SK-N-MC (cell line): ENCODE results near the gene HOXC5.

Experiments
- DNase-seq: peaks from one replicate; pipeline ENCODE4 v3.0.0-alpha.2; 2011; ENCODE audit warnings: low read depth, low spot score
- H3K27ac ChIP-seq: fragments of 200-600 bp; sonication (generic); 2 replicates; pipeline ENCODE4 v1.5.1; 2016; ENCODE audit warnings: mixed run types
- H3K36me3 ChIP-seq: fragments of 200-600 bp; sonication (generic); 2 replicates; pipeline ENCODE4 v1.6.1; 2017; ENCODE audit warnings: antibody characterized with exemption, low read length, mixed read lengths; ENCODE audit not compliant: insufficient read depth
- H3K4me3 ChIP-seq: fragments of 200-600 bp; sonication (generic); 2 replicates; pipeline ENCODE4 v1.5.1; 2016
- H3K9ac ChIP-seq: fragments of 200-600 bp; sonication (generic); 2 replicates; pipeline ENCODE4 v1.8.0; 2017; ENCODE audit warnings: mixed run types, mixed read lengths; ENCODE audit not compliant: insufficient read length
- H3K9me3 ChIP-seq: fragments of 200-600 bp; sonication (generic); 2 replicates; pipeline ENCODE4 v1.6.1; 2017; ENCODE audit warnings: low read depth, mild to moderate bottlenecking, antibody characterized with exemption, low read length, moderate library complexity, mixed read lengths
- EZH2 ChIP-seq: fragments of 200-600 bp; sonication (generic); IDR thresholded peaks from one replicate; pipeline ENCODE4 v1.6.1; 2017; ENCODE audit warnings: antibody characterized with exemption
- FOXP2 ChIP-seq: optimal IDR thresholded peaks from 2 replicates; pipeline ENCODE3; 2011; ENCODE audit warnings: mild to moderate bottlenecking, moderate library complexity; ENCODE audit not compliant: insufficient read depth; ENCODE audit errors: extremely low read length, control extremely low read depth
- POLR2AphosphoS5 ChIP-seq: IDR thresholded peaks from 2 replicates; pipeline ENCODE4 v1.6.1; 2012; ENCODE audit warnings: mild to moderate bottlenecking, low read depth, low read length, borderline replicate concordance

The HOXC5 gene

DNA sequence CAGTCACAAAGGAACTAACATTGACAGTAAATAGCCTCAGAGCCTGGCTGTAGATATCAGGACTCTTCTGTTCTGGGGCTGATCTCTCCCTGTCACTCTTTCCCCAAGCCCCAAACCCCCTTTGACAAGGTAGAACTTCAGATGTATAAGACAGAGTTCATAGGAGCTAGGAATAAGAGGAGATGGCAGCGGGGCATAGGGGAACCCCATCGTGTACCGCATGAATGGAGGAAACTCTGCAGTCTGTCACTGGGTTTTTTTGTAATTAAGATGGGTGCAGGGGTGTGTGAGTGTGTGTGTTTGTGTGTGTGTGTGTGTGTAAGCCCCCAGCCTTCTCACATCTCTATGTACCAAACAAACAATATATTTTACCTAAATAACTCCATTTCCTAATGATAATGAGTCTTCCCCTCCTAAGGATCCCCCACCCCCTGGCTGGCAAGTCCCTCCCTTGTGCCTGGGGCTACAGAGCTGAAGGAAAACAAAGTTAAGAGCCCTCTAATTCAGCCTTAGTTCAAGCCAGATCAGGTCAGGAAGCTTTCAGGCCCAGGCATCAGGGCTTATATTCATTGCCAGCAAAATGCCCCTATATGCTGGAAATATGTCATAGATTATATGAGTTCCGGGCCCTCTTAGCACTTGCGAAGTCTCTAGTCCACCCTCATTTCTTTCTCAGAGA, 11.7 kb downstream of the HOXC5 start:
- H3K9ac ChIP-seq = no peak overlapping the region
- no peak for TF ChIP-seq EZH2
- TF ChIP-seq POLR2AphosphoS5 = no peak
- TF ChIP-seq FOXP2 = no peak
- H3K9me3 ChIP-seq = no peaks in the 10 kb centered on the region
- no peak for DNase-seq
- peak overlapping the region; percentile 20; the same call in 1 of the 2 replicates for H3K4me3 ChIP-seq
- H3K36me3 ChIP-seq = no peaks in the 10 kb centered on the region
- no peak overlapping the region for H3K27ac ChIP-seq

DNA sequence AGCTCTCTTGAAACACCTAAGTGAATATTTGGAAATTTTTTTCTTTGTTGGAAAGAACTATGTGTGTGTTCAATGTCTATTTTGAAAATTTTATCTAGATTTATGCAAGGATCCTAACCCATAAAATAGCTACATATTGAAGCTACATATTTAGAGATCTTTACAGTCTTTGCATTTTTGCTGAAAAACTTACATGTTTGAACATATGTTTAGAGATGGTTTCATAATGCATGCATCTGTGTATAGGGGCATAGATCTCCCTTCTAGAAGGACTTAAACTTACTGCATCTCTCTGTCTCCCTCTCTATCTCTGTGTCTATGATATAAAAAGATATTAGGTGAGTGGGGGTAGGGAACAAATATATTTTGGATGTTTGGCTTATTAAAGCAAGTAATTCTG, 12.6 kb downstream of the HOXC5 start:
- Histone ChIP-seq H3K4me3 (no peak overlapping the region), H3K9ac (no peak overlapping the region), H3K27ac (no peak overlapping the region), H3K36me3 (no peaks in the 10 kb centered on the region), H3K9me3 (no peaks in the 10 kb centered on the region)
- DNase-seq = no peak
- TF ChIP-seq POLR2AphosphoS5 = no peak
- no peak for TF ChIP-seq FOXP2

DNA sequence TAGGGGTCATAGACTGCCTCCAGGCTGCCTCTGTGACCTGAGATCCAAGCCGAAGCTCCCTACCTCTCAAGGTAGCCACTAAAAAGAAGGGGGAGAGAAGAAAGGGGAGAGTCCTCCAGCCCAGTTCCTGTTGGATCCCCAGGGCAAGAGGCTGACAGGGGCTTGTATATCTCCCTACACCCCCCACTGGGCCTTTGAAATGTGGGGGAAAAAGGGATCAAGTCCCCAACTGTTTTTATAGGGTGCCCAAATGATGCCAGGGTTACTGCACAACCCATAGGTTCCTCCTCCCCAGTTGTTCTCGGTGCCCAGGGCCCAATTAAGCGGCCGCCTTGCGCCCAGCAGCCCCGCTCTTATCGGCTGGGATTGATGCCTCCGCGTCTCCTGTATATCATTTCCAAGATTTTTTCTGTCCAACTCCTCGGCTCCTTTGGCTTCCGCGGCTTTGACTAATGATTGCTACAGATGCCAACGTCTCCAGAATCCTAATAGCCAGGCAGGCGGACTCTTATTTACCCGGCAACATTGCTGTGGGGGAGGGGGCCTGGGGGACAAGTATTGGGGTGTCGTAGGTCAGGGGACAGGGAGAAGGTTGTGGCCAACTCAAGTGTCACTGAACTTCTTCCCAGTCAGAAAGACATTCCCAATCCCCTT, 13.1 kb downstream of the HOXC5 start:
- no peak overlapping the region for H3K4me3 ChIP-seq
- no peak overlapping the region for H3K9ac ChIP-seq
- no peak overlapping the region for H3K27ac ChIP-seq
- H3K36me3 ChIP-seq = no peaks in the 10 kb centered on the region
- H3K9me3 ChIP-seq = no peaks in the 10 kb centered on the region
- no peak for TF ChIP-seq FOXP2
- no peak for TF ChIP-seq EZH2
- no peak for TF ChIP-seq POLR2AphosphoS5
- no peak for DNase-seq

DNA sequence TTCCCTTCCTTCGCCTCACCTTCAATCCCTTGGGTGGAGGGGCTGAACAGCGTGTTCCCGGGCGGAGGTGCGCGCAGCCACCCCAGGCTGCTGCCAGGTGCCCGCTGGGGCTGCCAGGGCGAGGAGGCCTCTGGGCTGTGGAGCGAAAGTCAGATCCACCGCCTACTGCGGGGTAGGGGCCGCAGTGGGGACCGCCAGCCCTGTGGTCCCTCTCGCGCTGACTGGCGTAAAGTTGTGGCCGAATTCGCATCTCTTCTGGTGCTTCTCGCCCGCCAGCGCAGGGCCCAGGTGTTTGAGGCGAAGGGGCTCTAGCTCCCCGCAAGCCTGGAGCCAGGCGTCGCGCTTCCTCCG, 13.9 kb downstream of the HOXC5 start:
- no peak overlapping the region for H3K4me3 ChIP-seq
- TF ChIP-seq FOXP2 = no peak
- TF ChIP-seq EZH2 = no peak
- TF ChIP-seq POLR2AphosphoS5 = no peak

DNA sequence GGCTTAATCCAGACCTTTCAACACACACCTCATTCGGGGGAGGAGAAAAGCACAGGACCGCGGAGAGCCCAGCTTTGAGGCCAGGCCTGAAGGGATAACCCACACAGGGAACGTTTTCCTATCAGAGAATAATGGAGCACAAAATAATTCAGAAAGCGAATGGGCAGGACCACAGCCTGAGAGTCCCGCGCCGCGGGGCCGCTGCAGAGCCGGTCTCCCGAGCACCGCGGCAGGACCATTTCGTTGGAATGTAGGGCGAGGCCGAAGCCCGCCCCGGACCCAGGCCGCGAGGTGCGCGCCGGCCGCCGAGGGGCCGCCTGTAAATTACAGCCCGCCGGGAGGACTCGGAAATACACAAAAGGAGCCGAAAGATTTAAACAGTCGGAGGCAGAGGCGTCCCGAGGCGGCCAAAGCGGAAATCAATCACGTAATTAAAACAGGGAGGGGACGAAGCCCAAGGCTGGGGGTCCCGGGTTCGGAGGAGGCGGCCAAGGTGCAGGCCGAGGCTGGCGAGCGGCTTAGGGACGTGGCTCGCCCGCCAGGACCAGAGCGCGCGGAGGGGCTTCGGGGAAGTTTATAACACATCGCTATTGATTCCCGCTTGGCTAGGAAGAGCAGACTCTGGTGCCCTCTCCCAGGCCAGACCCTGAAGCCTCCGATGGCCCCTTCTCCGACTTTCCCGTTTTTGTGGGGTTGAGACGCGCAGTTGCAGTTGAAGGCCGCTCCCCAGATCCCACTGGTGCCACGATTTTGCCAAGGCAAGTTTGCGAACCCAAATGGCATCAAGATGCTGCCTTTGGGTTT, 14.5 kb downstream of the HOXC5 start:
- Histone ChIP-seq H3K9ac (no peak overlapping the region), H3K4me3 (no peak overlapping the region), H3K36me3 (no peaks in the 10 kb centered on the region), H3K27ac (no peak overlapping the region), H3K9me3 (no peaks in the 10 kb centered on the region)
- DNase-seq = no peak
- no peak for TF ChIP-seq EZH2
- TF ChIP-seq POLR2AphosphoS5 = no peak
- no peak for TF ChIP-seq FOXP2

More for the DNA sequence above, 13.9 kb downstream of the HOXC5 start:
- Histone ChIP-seq H3K27ac (no peak overlapping the region), H3K9ac (no peak overlapping the region), H3K9me3 (no peaks in the 10 kb centered on the region), H3K36me3 (no peaks in the 10 kb centered on the region)
- DNase-seq = no peak

DNA sequence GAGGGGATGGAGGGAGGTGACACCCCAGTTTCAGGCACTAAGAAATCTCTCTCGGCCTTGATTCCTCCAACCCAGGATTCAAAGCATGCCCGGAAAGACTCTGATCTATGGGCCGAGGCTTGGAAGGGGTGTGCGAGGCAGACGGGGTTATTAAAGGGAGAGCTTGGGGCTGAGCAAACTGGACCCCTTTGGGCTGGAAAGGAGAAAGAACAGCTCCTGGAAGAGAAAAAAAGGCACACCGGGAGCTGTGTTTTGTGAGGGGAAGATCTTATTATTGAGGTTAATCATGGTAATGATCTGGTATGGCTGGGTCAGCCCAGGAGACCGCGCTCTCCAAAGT, 15.1 kb downstream of the HOXC5 start:
- Histone ChIP-seq H3K9ac (no peak overlapping the region), H3K9me3 (no peaks in the 10 kb centered on the region), H3K36me3 (no peaks in the 10 kb centered on the region; the same call in 1 of the 2 replicates), H3K4me3 (no peak overlapping the region), H3K27ac (no peak overlapping the region)
- no peak for DNase-seq
- TF ChIP-seq POLR2AphosphoS5 (no peak), EZH2 (no peak), FOXP2 (no peak)

DNA sequence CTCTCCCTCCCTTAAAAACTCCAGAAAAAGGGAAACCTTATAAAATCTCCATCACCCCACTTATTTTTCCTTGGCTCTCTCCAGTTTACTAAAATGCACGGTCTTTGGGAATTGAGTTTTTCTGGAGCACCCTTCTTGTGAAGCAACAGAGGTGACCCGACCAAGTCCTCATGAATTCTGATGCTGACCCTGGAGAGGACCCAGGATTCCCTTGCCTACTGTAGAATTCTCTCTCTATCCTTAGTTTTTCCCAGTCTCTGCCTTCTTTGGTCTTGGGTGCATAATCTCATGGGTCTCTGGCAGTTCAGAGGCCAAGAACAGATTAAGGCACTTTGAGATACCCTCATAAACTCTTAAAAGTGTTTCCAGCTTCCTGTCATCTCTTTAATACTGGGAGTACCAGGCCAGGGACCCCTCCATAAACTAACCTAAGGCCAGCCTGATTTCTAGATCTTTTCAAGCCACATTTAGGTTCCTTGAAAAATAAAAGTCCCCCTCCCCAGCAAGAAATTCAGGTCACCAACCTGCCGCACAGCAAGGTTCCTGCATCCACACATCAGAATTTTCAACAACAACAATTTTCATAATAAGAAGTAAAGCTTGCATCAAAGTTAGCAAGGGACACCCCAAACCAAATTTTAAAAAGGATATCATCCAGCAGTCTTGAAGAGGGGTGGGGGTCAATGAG, 15.7 kb downstream of the HOXC5 start:
- H3K36me3 ChIP-seq = no peaks in the 10 kb centered on the region; the same call in 1 of the 2 replicates
- no peak for DNase-seq
- H3K9ac ChIP-seq = no peak overlapping the region

DNA sequence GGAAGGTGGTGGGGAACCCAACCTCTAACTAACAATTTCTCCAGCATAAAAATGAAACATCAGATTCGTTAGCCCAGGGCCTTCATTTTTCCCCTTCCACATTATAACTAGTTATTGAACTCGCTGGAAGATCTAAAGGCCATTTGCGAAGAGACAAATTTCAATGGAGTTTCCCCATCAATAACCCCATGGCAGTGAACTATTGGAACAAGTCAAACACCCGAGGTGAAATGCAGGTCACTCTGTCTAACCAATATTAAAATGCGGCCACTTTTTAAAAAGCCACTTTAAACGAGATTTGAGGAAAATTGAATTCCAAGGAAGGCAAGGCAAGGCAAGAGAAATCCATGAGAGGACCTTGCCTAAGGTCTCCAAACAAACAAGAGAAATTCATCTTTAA, 16.3 kb downstream of the HOXC5 start:
- Histone ChIP-seq H3K4me3 (no peak overlapping the region), H3K9me3 (no peaks in the 10 kb centered on the region), H3K36me3 (no peaks in the 10 kb centered on the region; the same call in 1 of the 2 replicates), H3K27ac (no peak overlapping the region), H3K9ac (no peak overlapping the region)
- TF ChIP-seq EZH2 (no peak), POLR2AphosphoS5 (no peak), FOXP2 (no peak)
- DNase-seq = no peak

More for the DNA sequence above, 15.7 kb downstream of the HOXC5 start:
- no peak for TF ChIP-seq EZH2
- no peak for TF ChIP-seq POLR2AphosphoS5
- TF ChIP-seq FOXP2 = no peak
- no peaks in the 10 kb centered on the region for H3K9me3 ChIP-seq
- H3K27ac ChIP-seq = no peak overlapping the region
- no peak overlapping the region for H3K4me3 ChIP-seq
